Measurements from ENCODE around the gene TUSC2.

The TUSC2 gene

GRCh38 chr3:50334339-50335075 is 6.5 kb upstream of the TUSC2 start:
- no peak for DNase-seq (ENCODE audit: low read depth)

GRCh38 chr3:50333744-50334328 is 5.8 kb upstream of the TUSC2 start:
- no peak for DNase-seq (ENCODE audit: low read depth)

- no peak for DNase-seq (ENCODE audit: low read depth)
Measured at GRCh38 chr3:50331364-50331907, 3.4 kb upstream of the TUSC2 start.

GRCh38 chr3:50330330-50330729 is 2.3 kb upstream of the TUSC2 start:
- no peak for DNase-seq (ENCODE audit: low read depth)

GRCh38 chr3:50327129-50327528 is 894 bp downstream of the TUSC2 start:
- DNase-seq (ENCODE audit: low read depth), result no peak

- DNase-seq (ENCODE audit: low read depth), result no peak
Measured at GRCh38 chr3:50326182-50326541, 1.9 kb downstream of the TUSC2 start.

- DNase-seq (ENCODE audit: low read depth), result no peak
Measured at GRCh38 chr3:50325497-50326181, 2.4 kb downstream of the TUSC2 start.

- no peak for DNase-seq (ENCODE audit: low read depth)
Measured at GRCh38 chr3:50325113-50325480, 2.9 kb downstream of the TUSC2 start.

- no peak for DNase-seq (ENCODE audit: low read depth)
Measured at GRCh38 chr3:50324351-50325112, 3.5 kb downstream of the TUSC2 start.

GRCh38 chr3:50323614-50324199 is 4.3 kb downstream of the TUSC2 start:
- DNase-seq (ENCODE audit: low read depth), result no peak

GRCh38 chr3:50323092-50323600 is 4.9 kb downstream of the TUSC2 start:
- no peak for DNase-seq (ENCODE audit: low read depth)

GRCh38 chr3:50322386-50323091 is 5.5 kb downstream of the TUSC2 start, which contains the start of gene HYAL2:
HYAL2 (minus strand) TSS chr3:50322745; CDS start chr3:50320489, 2,256 bp downstream.
- DNase-seq (ENCODE audit: low read depth), result no peak

- no peak for DNase-seq (ENCODE audit: low read depth)
Measured at GRCh38 chr3:50322115-50322385, 6.0 kb downstream of the TUSC2 start.

GRCh38 chr3:50321336-50322114 is 6.5 kb downstream of the TUSC2 start:
- no peak for DNase-seq (ENCODE audit: low read depth)

- no peak for DNase-seq (ENCODE audit: low read depth)
Measured at GRCh38 chr3:50320853-50321335, 7.1 kb downstream of the TUSC2 start.

GRCh38 chr3:50319894-50320625 is 8.0 kb downstream of the TUSC2 start:
- no peak for DNase-seq (ENCODE audit: low read depth)

GRCh38 chr3:50319181-50319893 is 8.7 kb downstream of the TUSC2 start:
- no peak for DNase-seq (ENCODE audit: low read depth)

GRCh38 chr3:50318615-50319014 is 9.4 kb downstream of the TUSC2 start:
- DNase-seq (ENCODE audit: low read depth), result no peak

- DNase-seq (ENCODE audit: low read depth), result no peak
Measured at GRCh38 chr3:50318163-50318562, 9.9 kb downstream of the TUSC2 start.

Measured in GM04503 (cell line).